ENCODE measurements around the gene MOB2. TPM values are rescaled to one million over a fixed set of nuclear protein-coding genes. Genes with fewer than 3 reads are reported as not detected.

Gene MOB2
- total and polyA plus RNA-seq, 4 donors: 31.6 to 45.2 (median 36.4) TPM

DNA sequence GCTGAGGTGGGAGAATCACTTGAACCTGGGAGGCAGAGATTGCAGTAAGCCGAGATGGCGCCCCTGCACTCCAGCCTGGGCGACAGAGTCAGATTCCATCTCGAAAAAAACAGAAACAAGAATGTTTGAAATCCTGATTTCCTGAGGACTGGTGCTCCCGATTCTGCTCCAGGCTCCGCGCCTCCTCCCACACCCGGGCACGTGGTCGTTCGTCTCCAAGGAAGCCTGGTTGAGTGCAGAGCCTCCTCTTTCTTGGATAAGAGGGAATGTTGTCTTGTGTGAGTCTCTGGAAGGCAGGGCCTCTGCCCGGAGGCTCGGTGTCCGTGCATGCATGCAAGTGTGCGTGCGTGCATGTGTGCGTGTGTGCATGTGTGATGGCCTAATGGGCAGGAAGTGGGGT, 66.8 kb downstream of the MOB2 start:
- no peak for DNase-seq
- WGBS, 2 donors: 90 to 95% methylated on average over 17 of the region's 17 CpGs
- no peak overlapping the region for H3K4me3 ChIP-seq
- no peaks in the 10 kb centered on the region for H3K27me3 ChIP-seq (ENCODE audit: control insufficient read depth in 3 of 3, insufficient read depth in 3 of 3, low read length in 2 of 3)
- no peaks in the 10 kb centered on the region for H3K36me3 ChIP-seq (ENCODE audit: control insufficient read depth in 4 of 4, insufficient read depth in 4 of 4, low read length in 4 of 4)
- peaks cover 2 to 28% (median 6%) of the 10 kb centered on the region in 4 donors for H3K9me3 ChIP-seq (ENCODE audit: control insufficient read depth in 4 of 4, insufficient read depth in 3 of 4, low read length in 3 of 4)
- H3K9ac ChIP-seq (ENCODE audit: insufficient read depth in 1 of 2, low read length in 2 of 2): no peak overlapping the region
- H3K27ac ChIP-seq (ENCODE audit: low read depth in 1 of 2, low read length in 1 of 2): no peak overlapping the region
- no peak for ATAC-seq (ENCODE audit: insufficient read depth, low FRiP score)
- TF ChIP-seq CTCF (IDR thresholded peaks at IDR 0.05; ENCODE audit: control extremely low read depth, extremely low read depth): no peak
- no peaks in the 10 kb centered on the region for H3K4me1 ChIP-seq (ENCODE audit: control insufficient read depth in 5 of 5, insufficient read depth in 5 of 5, low read length in 5 of 5)

Other genes with a start within 250 kb of the MOB2 start
- 10 to 100 TPM; 26.9 to 79.4 TPM for gene TOLLIP, start 177.1 kb downstream of the MOB2 start, total RNA-seq
- gene TOLLIP, start 177.1 kb downstream of the MOB2 start, polyA plus RNA-seq: 10 to 100 TPM; 39.2 to 47.7 TPM
- gene BRSK2, start 96.8 kb downstream of the MOB2 start, total RNA-seq: under 1 TPM; 0.51 to 0.52 TPM
- under 1 TPM; 0.35 to 0.56 TPM for gene BRSK2, start 96.8 kb downstream of the MOB2 start, polyA plus RNA-seq
- gene DUSP8, start 85.5 kb upstream of the MOB2 start, total RNA-seq: 10 to 100 TPM in 1 of 2 donors, 1 to 10 TPM in 1; 2.0 to 17.0 TPM
- 1 to 10 TPM; 3.5 to 9.1 TPM for gene DUSP8, start 85.5 kb upstream of the MOB2 start, polyA plus RNA-seq
- not detected for gene KRTAP5-1, start 98.5 kb upstream of the MOB2 start, total RNA-seq
- not detected for gene KRTAP5-1, start 98.5 kb upstream of the MOB2 start, polyA plus RNA-seq
- gene KRTAP5-2, start 111.5 kb upstream of the MOB2 start, total RNA-seq: not detected
- under 1 TPM in 1 of 2 donors, not detected in 1; 0.12 TPM for gene KRTAP5-2, start 111.5 kb upstream of the MOB2 start, polyA plus RNA-seq
- gene KRTAP5-3, start 121.7 kb upstream of the MOB2 start, total RNA-seq: not detected
- not detected for gene KRTAP5-3, start 121.7 kb upstream of the MOB2 start, polyA plus RNA-seq
- gene KRTAP5-4, start 135.4 kb upstream of the MOB2 start, total RNA-seq: not detected
- not detected for gene KRTAP5-4, start 135.4 kb upstream of the MOB2 start, polyA plus RNA-seq
- gene KRTAP5-5, start 143.0 kb upstream of the MOB2 start, total RNA-seq: not detected
- not detected for gene KRTAP5-5, start 143.0 kb upstream of the MOB2 start, polyA plus RNA-seq
- not detected for gene KRTAP5-6, start 210.4 kb upstream of the MOB2 start, total RNA-seq
- not detected for gene KRTAP5-6, start 210.4 kb upstream of the MOB2 start, polyA plus RNA-seq